Sigmoid colon (tissue), 4 donors: ENCODE measurements around the gene LRP6.

Experiments
- CTCF ChIP-seq, 4 experiments: fragments of 450-650 bp in 3 of 4; fragments of 200-600 bp in 1 of 4; IDR thresholded peaks; one replicate each; pipeline ENCODE4 v1.5.1; 2016 to 2019; ENCODE audit warnings: antibody characterized with exemption in 4 of 4, mild to moderate bottlenecking in 3 of 4, moderate library complexity in 2 of 4
- POLR2A ChIP-seq, 2 donors: fragments of 450-650 bp; IDR thresholded peaks; one replicate each; pipeline ENCODE4 v1.6.1; 2016; ENCODE audit warnings: antibody characterized with exemption in 2 of 2, mild to moderate bottlenecking in 2 of 2, moderate library complexity in 2 of 2
- POLR2AphosphoS5 ChIP-seq, 4 donors: sonication (generic); formaldehyde crosslinking; IDR thresholded peaks; one replicate each; pipeline ENCODE4 v1.6.1; 2017; ENCODE audit warnings: antibody characterized with exemption in 4 of 4

GRCh38 chr12:12128670-12129069, 138.2 kb downstream of the LRP6 start:
- TF ChIP-seq CTCF (IDR thresholded peaks at IDR 0.05) (no peak), POLR2AphosphoS5 (IDR thresholded peaks at IDR 0.05) (no peak), POLR2A (IDR thresholded peaks at IDR 0.05) (no peak)
